Type B pancreatic cell (in vitro differentiated cells): Measurements from ENCODE around the gene ETF1. TPM values are rescaled to one million over a fixed set of nuclear protein-coding genes. Genes with fewer than 3 reads are reported as not detected.

Source experiments
- DNase-seq: peaks from one replicate; pipeline ENCODE4 v3.0.0; 2021; ENCODE audit warnings: mixed read lengths; ENCODE audit not compliant: unreplicated experiment; ENCODE audit errors: extremely low spot score
- H3K27ac Mint-ChIP-seq: 2 replicates; pipeline ENCODE4 v1.8.0; 2021; ENCODE audit warnings: mild to moderate bottlenecking, mixed read lengths
- H3K27me3 Mint-ChIP-seq: 2 replicates; pipeline ENCODE4 v1.8.0; 2021; ENCODE audit warnings: mixed read lengths
- H3K36me3 Mint-ChIP-seq: 2 replicates; pipeline ENCODE4 v1.8.0; 2021; ENCODE audit warnings: mixed read lengths
- H3K4me1 Mint-ChIP-seq: one replicate; pipeline ENCODE4 v1.8.0; 2021; ENCODE audit warnings: mixed read lengths; ENCODE audit not compliant: unreplicated experiment
- H3K4me3 Mint-ChIP-seq: 2 replicates; pipeline ENCODE4 v1.8.0; 2021; ENCODE audit warnings: mild to moderate bottlenecking, mixed read lengths
- H3K9me3 Mint-ChIP-seq: 2 replicates; pipeline ENCODE4 v1.8.0; 2021; ENCODE audit warnings: mixed read lengths
- CTCF ChIP-seq: fragments of 200-600 bp; sonication (generic); conservative IDR thresholded peaks from 2 replicates; pipeline ENCODE4 v1.5.0; 2021; ENCODE audit warnings: antibody characterized with exemption, mild to moderate bottlenecking
- total RNA-seq: library from RNA; stranded (reverse); gene quantifications from 2 replicates; pipeline ENCODE4 v1.2.1, GENCODE V29; 2021; ENCODE audit warnings: low replicate concordance

ETF1 gene
- total RNA-seq, 1 donor from 2014 or later = 80.0 TPM

DNA sequence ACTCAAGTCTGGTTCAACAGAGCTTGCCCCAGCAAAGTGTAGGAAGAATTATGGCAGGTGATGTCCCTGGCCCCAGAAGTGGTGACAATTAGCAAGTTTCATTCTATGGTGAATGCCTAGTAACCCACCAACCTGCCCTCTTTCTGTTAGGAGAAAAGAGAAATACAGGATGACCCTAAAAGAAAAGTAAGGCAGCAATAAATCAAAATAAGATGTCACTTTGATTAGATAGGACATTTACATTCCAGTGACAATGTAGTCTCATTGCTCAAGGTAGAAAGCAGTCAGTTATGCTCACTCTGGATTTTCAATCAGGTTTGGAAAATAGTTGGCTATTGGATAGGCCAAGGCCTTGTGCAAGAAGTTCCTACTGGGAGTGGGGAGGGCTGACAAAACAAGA is 37.7 kb upstream of the ETF1 start:
- no peak for DNase-seq
- Mint-ChIP-seq H3K36me3 (peaks cover 3% of the 10 kb centered on the region), H3K4me1 (peaks cover 24% of the 10 kb centered on the region), H3K9me3 (peaks cover 3% of the 10 kb centered on the region), H3K4me3 (peak overlapping the region; percentile 15), H3K27me3 (no peaks in the 10 kb centered on the region), H3K27ac (no peak overlapping the region)
- TF ChIP-seq CTCF = no peak

DNA sequence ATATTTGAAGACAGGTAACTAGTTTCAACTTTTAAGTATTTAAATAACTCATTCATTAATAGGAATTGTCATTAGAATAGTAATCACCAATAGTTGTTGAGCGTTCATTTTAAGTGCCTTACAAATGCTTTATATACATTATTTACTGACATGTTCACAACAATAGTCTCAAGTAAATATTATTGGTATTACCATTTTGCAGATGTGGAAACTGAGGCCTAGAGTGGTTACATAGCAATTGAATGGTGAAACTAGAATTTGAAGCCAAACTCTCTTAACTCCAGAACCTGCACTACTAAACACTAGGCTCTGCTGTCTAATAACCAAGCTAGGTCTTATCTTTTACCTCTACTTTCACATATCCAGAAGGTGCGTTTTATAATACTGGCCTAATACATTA is 37.0 kb upstream of the ETF1 start:
- Mint-ChIP-seq H3K4me1 (peaks cover 21% of the 10 kb centered on the region), H3K9me3 (peaks cover 5% of the 10 kb centered on the region), H3K27ac (no peak overlapping the region), H3K36me3 (peaks cover 5% of the 10 kb centered on the region), H3K27me3 (no peaks in the 10 kb centered on the region), H3K4me3 (no peak overlapping the region)
- DNase-seq = no peak
- TF ChIP-seq CTCF = no peak

GRCh38 chr5:138579517-138579863 is 36.5 kb upstream of the ETF1 start:
- DNase-seq = no peak
- H3K4me3 Mint-ChIP-seq = peak overlapping the region; percentile 49
- peaks cover 10% of the 10 kb centered on the region for H3K36me3 Mint-ChIP-seq
- H3K9me3 Mint-ChIP-seq = peaks cover 5% of the 10 kb centered on the region
- no peak for TF ChIP-seq CTCF
- H3K27ac Mint-ChIP-seq = peak overlapping the region; percentile 78
- no peaks in the 10 kb centered on the region for H3K27me3 Mint-ChIP-seq
- peaks cover 17% of the 10 kb centered on the region for H3K4me1 Mint-ChIP-seq

DNA sequence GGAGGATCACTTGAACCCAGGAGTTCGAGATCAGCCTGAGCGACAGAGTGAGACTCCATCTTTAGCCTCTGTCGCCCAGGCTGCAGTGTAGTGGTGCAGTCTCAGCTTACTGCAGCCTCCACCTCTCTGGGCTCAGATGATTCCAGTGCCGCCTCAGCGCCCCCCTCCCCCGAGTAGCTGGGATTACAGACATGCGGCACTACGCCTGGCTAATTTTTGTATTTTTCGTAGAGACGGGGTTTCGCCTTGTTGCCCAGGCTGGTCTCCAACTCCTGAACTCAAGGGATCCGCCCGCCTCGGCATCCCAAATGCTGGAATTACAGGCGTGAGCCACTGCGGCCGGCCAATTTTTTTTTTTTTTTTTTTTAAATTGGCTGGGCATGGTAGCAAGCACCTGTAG is 34.4 kb upstream of the ETF1 start:
- H3K36me3 Mint-ChIP-seq = peaks cover 21% of the 10 kb centered on the region
- H3K27ac Mint-ChIP-seq = peak overlapping the region; percentile 79
- no peak for DNase-seq
- H3K9me3 Mint-ChIP-seq = peaks cover 5% of the 10 kb centered on the region
- TF ChIP-seq CTCF = no peak
- peaks cover 18% of the 10 kb centered on the region for H3K4me1 Mint-ChIP-seq
- peak overlapping the region; percentile 46 for H3K4me3 Mint-ChIP-seq
- no peaks in the 10 kb centered on the region for H3K27me3 Mint-ChIP-seq

DNA sequence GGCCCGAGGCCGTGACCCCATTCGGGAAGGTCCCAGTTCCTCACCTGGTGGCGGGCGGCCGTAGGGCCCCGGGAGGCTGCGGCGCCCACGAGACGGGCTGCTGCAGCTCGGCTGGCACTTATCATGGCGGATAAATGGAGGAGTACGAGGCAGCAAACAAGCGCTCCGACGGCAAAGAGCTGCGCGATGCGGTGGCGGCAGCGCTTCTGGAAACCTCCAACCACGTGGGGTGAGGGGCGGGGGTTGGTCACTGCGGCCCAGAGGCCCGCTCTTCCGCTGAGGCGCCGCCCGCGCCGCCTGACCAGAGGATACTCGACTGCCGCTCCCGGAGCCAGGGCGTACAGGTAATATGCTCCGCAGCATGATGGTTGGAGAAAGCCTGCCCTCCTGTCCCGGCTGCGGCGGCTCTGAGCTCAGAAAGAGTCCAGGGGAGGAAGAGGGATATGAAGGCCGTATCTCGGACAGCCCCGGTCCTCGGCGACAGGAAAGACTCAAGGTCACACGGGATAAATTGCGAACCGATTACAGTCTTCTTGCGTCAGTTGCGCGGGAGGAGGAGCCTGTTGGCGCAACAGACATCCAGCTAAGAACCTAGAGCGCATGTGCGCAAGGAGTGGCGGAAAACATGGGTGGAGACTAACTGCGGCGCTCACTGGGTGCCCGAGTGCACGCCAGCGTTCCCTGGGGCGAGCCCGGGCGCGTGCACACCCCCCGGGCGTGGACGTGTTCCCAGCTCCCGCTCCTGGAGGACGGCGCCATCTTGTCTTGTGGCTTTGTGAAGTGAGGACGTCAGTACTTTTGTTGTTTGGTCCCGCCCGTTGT is 32.4 kb upstream of the ETF1 start, which contains the start of gene HSPA9:
Gene HSPA9 (minus strand): TSS at position 208 of the 822 bp plus-strand sequence. CDS start 83 bp downstream, at position 125.
- peak within 1 kb of the TSS; percentile 99 for H3K4me3 Mint-ChIP-seq
- peaks cover 33% of the 10 kb centered on the region for H3K36me3 Mint-ChIP-seq
- H3K27me3 Mint-ChIP-seq = no peaks in the 10 kb centered on the region
- TF ChIP-seq CTCF = peak; percentile 47
- peak; percentile 97 for DNase-seq
- peak within 1 kb of the TSS; percentile 100 for H3K27ac Mint-ChIP-seq
- peaks cover 5% of the 10 kb centered on the region for H3K9me3 Mint-ChIP-seq
- H3K4me1 Mint-ChIP-seq = peaks cover 18% of the 10 kb centered on the region
